Upper lobe of left lung (tissue), 6 donors: ENCODE results near the gene CKAP2L. TPM values are rescaled to one million over a fixed set of nuclear protein-coding genes. Genes with fewer than 3 reads are reported as not detected.
A peak's percentile ranks its signal among the peaks of the same experiment; 100 is the strongest.

Source experiments
- ATAC-seq, 2 donors: fragments of 200-7000 bp; cut with Tn5 transposase; one replicate each; pipeline ENCODE4 v1.9.1; 2022; ENCODE audit warnings: mild to moderate bottlenecking in 2 of 2, moderate library complexity in 2 of 2; ENCODE audit not compliant: low FRiP score in 2 of 2
- DNase-seq, 2 donors: peaks; one replicate each; pipeline ENCODE4 v3.0.0-alpha.2; 2019 to 2020
- H3K27ac ChIP-seq, 4 donors: fragments of 200-600 bp; sonication (generic); one replicate each; pipeline ENCODE4 v1.5.1; 2016 to 2019
- H3K27me3 ChIP-seq, 4 donors: fragments of 200-600 bp; sonication (generic); one replicate each; pipeline ENCODE4 v1.5.1; 2017 to 2019
- H3K36me3 ChIP-seq, 4 donors: fragments of 200-600 bp; sonication (generic); one replicate each; pipeline ENCODE4 v1.5.1; 2016 to 2019
- H3K4me1 ChIP-seq, 4 donors: fragments of 200-600 bp; sonication (generic); one replicate each; pipeline ENCODE4 v1.5.1; 2018 to 2019
- H3K4me3 ChIP-seq, 4 donors: fragments of 200-600 bp; sonication (generic); one replicate each; pipeline ENCODE4 v1.5.1; 2017 to 2019; ENCODE audit warnings: mild to moderate bottlenecking in 2 of 4, moderate library complexity in 1 of 4
- H3K9me3 ChIP-seq, 4 donors: fragments of 200-600 bp; sonication (generic); one replicate each; pipeline ENCODE4 v1.5.1; 2018 to 2019
- CTCF ChIP-seq, 6 experiments: fragments of 450-650 bp in 4 of 6; fragments of 200-600 bp in 2 of 6; sonication (generic) in 2 of 6; IDR thresholded peaks; one replicate each; pipeline ENCODE4 v1.5.1; 2016 to 2019; ENCODE audit warnings: antibody characterized with exemption in 6 of 6
- EP300 ChIP-seq, 4 donors: sonication (generic); formaldehyde crosslinking; IDR thresholded peaks; one replicate each; pipeline ENCODE4 v1.5.1; 2017; ENCODE audit warnings: antibody characterized with exemption in 4 of 4, control low read depth in 2 of 4
- POLR2A ChIP-seq, 4 donors: fragments of 450-650 bp; IDR thresholded peaks; one replicate each; pipeline ENCODE4 v1.5.1; 2016 to 2017; ENCODE audit warnings: antibody characterized with exemption in 4 of 4, mild to moderate bottlenecking in 2 of 4
- POLR2AphosphoS5 ChIP-seq, 2 donors: sonication (generic); formaldehyde crosslinking; IDR thresholded peaks; one replicate each; pipeline ENCODE4 v1.5.1; 2017; ENCODE audit warnings: antibody characterized with exemption in 2 of 2
- WGBS, 2 donors: methylation state at CpG; one replicate each; pipeline ENCODE4 v1.1.5; 2017 to 2018; 5-methylcytosine and 5-hydroxymethylcytosine counted together
- total RNA-seq, 6 donors: library from RNA; depleted of rRNA in 4 of 6; stranded (reverse); fragments of >200 nt in 4 of 6; gene quantifications; one replicate each; pipeline versions ENCODE4 v1.1.0 to v1.2.1, GENCODE V29; 2016 to 2021
- donor health status: DM: no; HTN: no; CAD: no; lungs with moderate emphysema.
- donor health status: DM: no; HTN: yes; CAD: no; lungs with severe emphysema.

Gene CKAP2L
- total RNA-seq, 6 donors from 2014 or later, result 0.49 to 2.3 (median 1.7) TPM

- peaks cover 0 to 4% (median 0%) of the 10 kb centered on the region in 4 donors for H3K4me1 ChIP-seq
- TF ChIP-seq CTCF (IDR thresholded peaks at IDR 0.05), result no peak
- no peak for TF ChIP-seq POLR2A (IDR thresholded peaks at IDR 0.05)
- TF ChIP-seq POLR2AphosphoS5 (IDR thresholded peaks at IDR 0.05), result no peak
- TF ChIP-seq EP300 (IDR thresholded peaks at IDR 0.05), result no peak
- H3K36me3 ChIP-seq, result no peaks in the 10 kb centered on the region
- H3K4me3 ChIP-seq, result no peak overlapping the region
- H3K27me3 ChIP-seq, result no peaks in the 10 kb centered on the region
- H3K9me3 ChIP-seq, result no peaks in the 10 kb centered on the region
- H3K27ac ChIP-seq, result no peak overlapping the region
- ATAC-seq (no peak), DNase-seq (no peak)
- WGBS, 2 donors, result 76 to 88% methylated on average over 4 of the region's 4 CpGs
Observed at GRCh38 chr2:112752667-112753066, 11.7 kb downstream of the CKAP2L start.

- H3K27ac ChIP-seq, result no peak overlapping the region
Observed at GRCh38 chr2:112751451-112752197, 12.8 kb downstream of the CKAP2L start.

DNA sequence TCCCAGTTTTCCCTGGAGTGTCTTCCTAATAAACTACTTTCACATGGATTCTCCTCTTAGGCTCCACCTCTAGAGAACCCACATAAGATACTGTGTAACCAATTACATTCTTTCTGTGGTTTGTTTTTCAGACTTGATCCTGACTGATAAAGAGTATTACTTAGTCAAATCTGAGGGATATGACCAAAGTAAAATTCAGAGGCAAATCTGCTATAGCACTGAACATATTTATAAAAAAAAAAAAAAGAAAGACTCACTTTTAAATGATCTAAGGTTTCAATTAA is 13.9 kb downstream of the CKAP2L start:
- H3K27ac ChIP-seq, result no peak overlapping the region
- no peak overlapping the region for H3K4me3 ChIP-seq
- H3K9me3 ChIP-seq, result no peaks in the 10 kb centered on the region
- peaks cover 0 to 4% (median 0%) of the 10 kb centered on the region in 4 donors for H3K4me1 ChIP-seq
- TF ChIP-seq POLR2AphosphoS5 (IDR thresholded peaks at IDR 0.05) (no peak), POLR2A (IDR thresholded peaks at IDR 0.05) (no peak), EP300 (IDR thresholded peaks at IDR 0.05) (no peak), CTCF (IDR thresholded peaks at IDR 0.05) (no peak)
- no peak for DNase-seq
- no peak for ATAC-seq
- H3K36me3 ChIP-seq, result no peaks in the 10 kb centered on the region
- H3K27me3 ChIP-seq, result no peaks in the 10 kb centered on the region

More at GRCh38 chr2:112751451-112752197, 12.8 kb downstream of the CKAP2L start:
- no peaks in the 10 kb centered on the region for H3K9me3 ChIP-seq
- no peaks in the 10 kb centered on the region for H3K36me3 ChIP-seq
- peaks cover 0 to 4% (median 0%) of the 10 kb centered on the region in 4 donors for H3K4me1 ChIP-seq
- no peak for TF ChIP-seq POLR2AphosphoS5 (IDR thresholded peaks at IDR 0.05)
- no peak for TF ChIP-seq POLR2A (IDR thresholded peaks at IDR 0.05)
- TF ChIP-seq EP300 (IDR thresholded peaks at IDR 0.05), result no peak
- no peak for TF ChIP-seq CTCF (IDR thresholded peaks at IDR 0.05)
- no peak overlapping the region for H3K4me3 ChIP-seq
- DNase-seq (no peak), ATAC-seq (no peak)
- no peaks in the 10 kb centered on the region for H3K27me3 ChIP-seq

- no peaks in the 10 kb centered on the region for H3K9me3 ChIP-seq
- WGBS, 2 donors, result 72 to 74% methylated on average over 9 of the region's 9 CpGs
- no peaks in the 10 kb centered on the region for H3K36me3 ChIP-seq
- DNase-seq, result peak; percentile 22 to 75
- peak; percentile 84 to 89 for ATAC-seq
- TF ChIP-seq CTCF (IDR thresholded peaks at IDR 0.05), result peak; percentile 80 to 84 (median 81)
- no peak for TF ChIP-seq POLR2AphosphoS5 (IDR thresholded peaks at IDR 0.05)
- no peak for TF ChIP-seq EP300 (IDR thresholded peaks at IDR 0.05)
- no peak for TF ChIP-seq POLR2A (IDR thresholded peaks at IDR 0.05)
- no peaks in the 10 kb centered on the region for H3K27me3 ChIP-seq
- H3K4me3 ChIP-seq, result no peak overlapping the region
- H3K4me1 ChIP-seq, result peaks cover 0 to 4% (median 0%) of the 10 kb centered on the region in 4 donors
- H3K27ac ChIP-seq, result no peak overlapping the region
Observed at GRCh38 chr2:112749755-112750559, 14.5 kb downstream of the CKAP2L start.
